A549 (cell line): Measurements from ENCODE around the gene UGT1A5. TPM values are rescaled to one million over a fixed set of nuclear protein-coding genes. Genes with fewer than 3 reads are reported as not detected.

Experiments
- ATAC-seq, 2 experiments: fragments of 200-7000 bp in 1 of 2; fragments of >200 bp in 1 of 2; cut with Nextera tagmentation in 1 of 2; cut with Tn5 transposase in 1 of 2; 3 replicates each; pipeline versions ENCODE4 v1.8.0 to v1.9.1; 2018 to 2020; ENCODE audit warnings: mild to moderate bottlenecking in 1 of 2, moderate library complexity in 1 of 2
- CTCF ChIA-PET: fragments of 300-600 bp; sonication (Branson Sonifier 250); formaldehyde crosslinking; extraction: SDS; loops from one replicate; lab custom pipeline; 2021; ENCODE audit warnings: antibody characterized with exemption, inconsistent platforms; lab: Yijun Ruan, JAX
- POLR2A ChIA-PET: fragments of 350-600 bp; formaldehyde crosslinking; extraction: SDS; loops from one replicate; lab custom pipeline; 2021; ENCODE audit warnings: antibody characterized with exemption, inconsistent platforms; lab: Yijun Ruan, JAX
- DNase-seq, 2 experiments: peaks; one replicate each; pipeline versions ENCODE4 v3.0.0 to v3.0.0-alpha.2; 2011 to 2016; ENCODE audit warnings: low read depth in 1 of 2, low spot score in 1 of 2
- FAIRE-seq: peaks from 2 replicates; lab custom pipeline; 2011; peaks lifted over from hg19 to GRCh38; lab: Jason Lieb, UNC
- H3K27ac ChIP-seq, 2 experiments: fragments of >200 bp; sonication (Bioruptor Twin); formaldehyde crosslinking; 3 replicates each; pipeline ENCODE4 v1.5.1; 2016 to 2017
- H3K4me1 ChIP-seq: fragments of >200 bp; sonication (Bioruptor Twin); formaldehyde crosslinking; 3 replicates; pipeline ENCODE4 v1.6.1; 2016
- H3K4me2 ChIP-seq: fragments of >200 bp; sonication (Bioruptor Twin); formaldehyde crosslinking; 3 replicates; pipeline ENCODE4 v1.6.1; 2016
- H3K4me3 ChIP-seq: fragments of >200 bp; sonication (Bioruptor Twin); formaldehyde crosslinking; 3 replicates; pipeline ENCODE4 v1.5.1; 2016
- H3K9me3 ChIP-seq: fragments of >200 bp; sonication (Bioruptor Twin); formaldehyde crosslinking; 3 replicates; pipeline ENCODE4 v1.6.1; 2016
- BHLHE40 ChIP-seq: IDR thresholded peaks from 2 replicates; pipeline ENCODE4 v1.6.1; 2012; ENCODE audit warnings: low read depth, low read length, inconsistent platforms
- CBX2 ChIP-seq: fragments of 200-600 bp; sonication (generic); IDR thresholded peaks from 2 replicates; pipeline ENCODE4 v1.6.1; 2016; ENCODE audit warnings: low read depth, mild to moderate bottlenecking, borderline replicate concordance
- CBX8 ChIP-seq: fragments of 200-600 bp; sonication (generic); IDR thresholded peaks from 2 replicates; pipeline ENCODE4 v1.6.1; 2016
- CEBPB ChIP-seq, 2 experiments: fragments of >200 bp in 1 of 2; sonication (Bioruptor Twin) in 1 of 2; formaldehyde crosslinking in 1 of 2; IDR thresholded peaks; 2 replicates each; pipeline ENCODE4 v1.6.1; 2012 to 2016
- CHD2 ChIP-seq: fragments of 150-350 bp; IDR thresholded peaks from 2 replicates; pipeline ENCODE4 v1.6.1; 2014; ENCODE audit warnings: low read length; ENCODE audit not compliant: partially characterized antibody
- CHD4 ChIP-seq: fragments of 200-600 bp; sonication (generic); IDR thresholded peaks from 2 replicates; pipeline ENCODE4 v1.6.1; 2016; ENCODE audit warnings: antibody characterized with exemption, mild to moderate bottlenecking, borderline replicate concordance
- EHF ChIP-seq: fragments of 250-450 bp; sonication (Bioruptor Pico); IDR thresholded peaks from 2 replicates; pipeline ENCODE4 v1.5.0; 2020; ENCODE audit warnings: mild to moderate bottlenecking
- EHMT2 ChIP-seq: fragments of 200-600 bp; sonication (generic); IDR thresholded peaks from 2 replicates; pipeline ENCODE4 v1.6.1; 2016; ENCODE audit warnings: antibody characterized with exemption, low read depth, mild to moderate bottlenecking, moderate library complexity
- EP300 ChIP-seq, 2 experiments: fragments of >200 bp; sonication (Bioruptor Twin); formaldehyde crosslinking; IDR thresholded peaks; 2 replicates in 1 of 2; 3 replicates in 1 of 2; pipeline ENCODE4 v1.6.1; 2016 to 2017
- ESRRA ChIP-seq: fragments of 150-350 bp; IDR thresholded peaks from 2 replicates; pipeline ENCODE4 v1.6.1; 2014; ENCODE audit warnings: mild to moderate bottlenecking, low read length, borderline replicate concordance
- FOSL2 ChIP-seq, 2 experiments: fragments of 450-650 bp in 1 of 2; fragments of >200 bp in 1 of 2; sonication (Bioruptor Twin) in 1 of 2; formaldehyde crosslinking; IDR thresholded peaks; 2 replicates each; pipeline versions ENCODE4 v1.5.0 to v1.6.1; 2016 to 2020; ENCODE audit warnings: mild to moderate bottlenecking in 1 of 2, moderate library complexity in 1 of 2
- FOXS1 ChIP-seq: fragments of 250-450 bp; sonication (Bioruptor Pico); IDR thresholded peaks from 2 replicates; pipeline ENCODE4 v1.5.0; 2020; ENCODE audit warnings: mild to moderate bottlenecking, moderate library complexity
- HDAC2 ChIP-seq: fragments of 200-600 bp; sonication (generic); IDR thresholded peaks from 2 replicates; pipeline ENCODE4 v1.6.1; 2016
- HEYL ChIP-seq: fragments of 250-450 bp; sonication (Bioruptor Pico); IDR thresholded peaks from 2 replicates; pipeline ENCODE4 v1.8.0; 2021; ENCODE audit warnings: mild to moderate bottlenecking, moderate library complexity
- HMGXB4 ChIP-seq: fragments of 250-450 bp; sonication (Bioruptor Pico); IDR thresholded peaks from 2 replicates; pipeline ENCODE4 v1.5.0; 2021; ENCODE audit warnings: mild to moderate bottlenecking, moderate library complexity, borderline replicate concordance
- HOXA7 ChIP-seq: fragments of 250-450 bp; sonication (Bioruptor Pico); IDR thresholded peaks from 2 replicates; pipeline ENCODE4 v1.5.0; 2020; ENCODE audit warnings: mild to moderate bottlenecking, moderate library complexity
- KDM1A ChIP-seq: fragments of 200-600 bp; sonication (generic); IDR thresholded peaks from 2 replicates; pipeline ENCODE4 v1.6.1; 2016; ENCODE audit warnings: low read depth, mild to moderate bottlenecking
- KDM5A ChIP-seq: fragments of 200-600 bp; sonication (generic); IDR thresholded peaks from 2 replicates; pipeline ENCODE4 v1.6.1; 2016; ENCODE audit warnings: antibody characterized with exemption, mild to moderate bottlenecking
- MAFK ChIP-seq: fragments of 450-650 bp; IDR thresholded peaks from 2 replicates; pipeline ENCODE4 v1.6.1; 2014; ENCODE audit not compliant: partially characterized antibody
- MYC ChIP-seq: IDR thresholded peaks from 2 replicates; pipeline ENCODE4 v1.6.1; 2012; ENCODE audit warnings: mild to moderate bottlenecking, inconsistent platforms, low read length, improper control_type of control experiment, borderline replicate concordance
- NFE2L2 ChIP-seq: fragments of 150-350 bp; conservative IDR thresholded peaks from 2 replicates; pipeline ENCODE4 v1.6.1; 2014; ENCODE audit warnings: low read length
- NPAS2 ChIP-seq: fragments of 250-450 bp; sonication (Bioruptor Pico); IDR thresholded peaks from 2 replicates; pipeline ENCODE4 v1.8.0; 2022; ENCODE audit warnings: mild to moderate bottlenecking, moderate library complexity, borderline replicate concordance
- PBX3 ChIP-seq: IDR thresholded peaks from 2 replicates; pipeline ENCODE4 v1.6.1; 2012
- PHF8 ChIP-seq: fragments of 200-600 bp; sonication (generic); IDR thresholded peaks from 2 replicates; pipeline ENCODE4 v1.6.1; 2016; ENCODE audit warnings: low read depth, mild to moderate bottlenecking, antibody characterized with exemption, moderate library complexity, borderline replicate concordance
- POLR2A ChIP-seq: IDR thresholded peaks from 2 replicates; pipeline ENCODE4 v1.6.1; 2012; ENCODE audit warnings: mild to moderate bottlenecking, low read length
- POLR2AphosphoS2 ChIP-seq: conservative IDR thresholded peaks from 2 replicates; pipeline ENCODE4 v1.6.1; 2012; ENCODE audit warnings: low read length, improper control_type of control experiment, inconsistent platforms
- RAD21 ChIP-seq, 2 experiments: fragments of >200 bp in 1 of 2; sonication (Bioruptor Twin) in 1 of 2; formaldehyde crosslinking in 1 of 2; IDR thresholded peaks in 1 of 2; conservative IDR thresholded peaks in 1 of 2; 2 replicates in 1 of 2; 3 replicates in 1 of 2; pipeline ENCODE4 v1.6.1; 2012 to 2018; ENCODE audit warnings: inconsistent platforms in 1 of 2
- RARB ChIP-seq: fragments of 250-450 bp; sonication (Bioruptor Pico); IDR thresholded peaks from 2 replicates; pipeline ENCODE4 v1.8.0; 2021; ENCODE audit warnings: mild to moderate bottlenecking, moderate library complexity
- RCOR1 ChIP-seq: fragments of 150-350 bp; IDR thresholded peaks from 2 replicates; pipeline ENCODE4 v1.6.1; 2014; ENCODE audit warnings: antibody characterized with exemption, low read length, low read depth
- RNF2 ChIP-seq: fragments of 200-600 bp; sonication (generic); IDR thresholded peaks from 2 replicates; pipeline ENCODE4 v1.6.1; 2016; ENCODE audit warnings: low read depth, mild to moderate bottlenecking, antibody characterized with exemption, moderate library complexity, borderline replicate concordance
- SMC3 ChIP-seq: fragments of >200 bp; sonication (Bioruptor Twin); formaldehyde crosslinking; IDR thresholded peaks from 3 replicates; pipeline ENCODE4 v1.6.1; 2018; ENCODE audit warnings: inconsistent platforms
- TFCP2L1 ChIP-seq: fragments of 250-450 bp; sonication (Bioruptor Pico); IDR thresholded peaks from 2 replicates; pipeline ENCODE4 v1.5.0; 2021; ENCODE audit warnings: mild to moderate bottlenecking
- USF2 ChIP-seq: fragments of 450-650 bp; IDR thresholded peaks from 2 replicates; pipeline ENCODE4 v1.6.1; 2014; ENCODE audit warnings: antibody characterized with exemption
- ZC3H11A ChIP-seq: fragments of 450-650 bp; IDR thresholded peaks from 2 replicates; pipeline ENCODE4 v1.6.1; 2014; ENCODE audit warnings: antibody characterized with exemption, mild to moderate bottlenecking
- ZFP36 ChIP-seq: fragments of 450-650 bp; IDR thresholded peaks from 2 replicates; pipeline ENCODE4 v1.6.1; 2014; ENCODE audit warnings: borderline replicate concordance; ENCODE audit not compliant: partially characterized antibody
- ZNF302 ChIP-seq: fragments of 250-450 bp; sonication (Bioruptor Pico); IDR thresholded peaks from 2 replicates; pipeline ENCODE4 v1.9.0; 2021; ENCODE audit warnings: inconsistent platforms, mild to moderate bottlenecking, moderate library complexity
- ZSCAN20 ChIP-seq: fragments of 250-450 bp; sonication (Bioruptor Pico); IDR thresholded peaks from 2 replicates; pipeline ENCODE4 v1.8.0; 2022; ENCODE audit warnings: mild to moderate bottlenecking, moderate library complexity
- WGBS: methylation state at CpG from one replicate; pipeline ENCODE4 v1.1.6; 2017; ENCODE audit errors: missing lambda C conversion rate; 5-methylcytosine and 5-hydroxymethylcytosine counted together
- polyA plus RNA-seq, 4 experiments: library from polyadenylated mRNA; depleted of rRNA in 3 of 4; stranded (reverse); fragments of >200 nt; fragmentation: RNase III in 1 of 4; extraction: RNeasy Plus Mini Kit Qiagen cat#74134 plus additional on column Dnase treatment in 1 of 4; gene quantifications; 2 replicates in 3 of 4; 3 replicates in 1 of 4; pipeline ENCODE4 v1.2.3, GENCODE V29; 2011 to 2017
- TF ChIP-seq, protein P1 (sequence below): IDR thresholded peaks from 2 replicates; pipeline ENCODE4 v1.6.1; 2012
- TF ChIP-seq, protein P2 (sequence below): IDR thresholded peaks from 2 replicates; pipeline ENCODE4 v1.6.1; 2012; ENCODE audit warnings: low read depth, borderline replicate concordance
- TF ChIP-seq, protein P3 (sequence below): fragments of 250-450 bp; sonication (Bioruptor Pico); IDR thresholded peaks from 2 replicates; pipeline ENCODE4 v1.5.0; 2020; ENCODE audit warnings: low read depth, mild to moderate bottlenecking, moderate library complexity

Gene UGT1A5
- polyA plus RNA-seq, 2 of the 4 experiments (the other 2 are of a cell fraction), result 0.05 TPM; not detected in 1

DNA sequence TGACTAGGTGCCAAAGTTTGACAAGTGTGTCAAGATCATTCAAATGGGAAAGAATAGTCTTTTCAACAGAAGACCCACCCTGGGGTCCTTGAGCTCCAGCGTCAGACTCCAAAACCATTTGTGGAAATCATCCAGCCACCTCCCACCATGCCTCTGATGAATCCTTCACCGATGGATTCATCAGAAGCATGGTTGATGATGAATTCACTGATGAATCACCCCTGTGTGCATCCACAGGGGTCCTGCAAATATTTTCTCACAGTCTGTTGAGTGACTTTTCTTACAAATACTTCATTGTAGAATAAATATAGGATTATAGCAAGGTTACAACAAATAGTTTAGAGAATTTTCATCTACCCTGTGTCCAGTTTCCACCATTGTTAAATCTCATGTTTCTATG is 36.7 kb upstream of the UGT1A5 start:
- CTCF ChIA-PET, result interaction anchor here (1.0 to 1.4 kb wide), 2 partner anchors 23 to 35 kb away, joined by 4 read pairs; no protein-coding TSS in a partner anchor
- Histone ChIP-seq H3K4me1 (peaks cover 20% of the 10 kb centered on the region; the same call in 2 of the 3 replicates), H3K4me2 (no peak overlapping the region), H3K27ac (peak overlapping the region; percentile 77 to 82), H3K9me3 (peaks cover 18% of the 10 kb centered on the region), H3K4me3 (no peak overlapping the region)
- peak in 1 of 2 experiments; percentile 70 for DNase-seq
- FAIRE-seq, result no peak
- 3% methylated on average over 2 of the region's 2 CpGs for WGBS
- ATAC-seq, result peak; percentile 62 to 72; a peak in 4 of 6 replicates
- POLR2A ChIA-PET, result no interaction called here
- TF ChIP-seq HMGXB4 (CRISPR knock-in tag) (no peak), POLR2AphosphoS2 (no peak), KDM1A (no peak), CHD4 (no peak), CEBPB (IDR thresholded peaks at IDR 0.05) (no peak), HDAC2 (no peak), CBX2 (no peak), RCOR1 (no peak), NPAS2 (CRISPR knock-in tag) (no peak), SMC3 (no peak), HOXA7 (no peak), USF2 (no peak), CBX8 (no peak), HEYL (CRISPR knock-in tag) (no peak), ZFP36 (no peak), EP300 (IDR thresholded peaks at IDR 0.05) (peak; percentile 71 to 80; a peak in 2 of 5 replicates), EHMT2 (no peak), ESRRA (no peak), RNF2 (no peak), CHD2 (no peak), ZC3H11A (no peak), POLR2A (no peak), RARB (CRISPR knock-in tag) (no peak), FOSL2 (IDR thresholded peaks at IDR 0.05) (peak; percentile 76), FOSL2 (CRISPR knock-in tag; IDR thresholded peaks at IDR 0.05) (peak; percentile 80), PBX3 (no peak), MAFK (no peak), MYC (no peak), EHF (no peak), PHF8 (no peak), ZNF302 (CRISPR knock-in tag) (no peak), TFCP2L1 (CRISPR knock-in tag) (no peak), ZSCAN20 (CRISPR knock-in tag) (no peak), FOXS1 (CRISPR knock-in tag) (no peak), RAD21 (conservative IDR thresholded peaks at IDR 0.05 in 1 of 2, IDR thresholded peaks at IDR 0.05 in 1 of 2) (no peak), KDM5A (no peak), BHLHE40 (no peak), NFE2L2 (no peak)
- TF ChIP-seq, protein P1, sequence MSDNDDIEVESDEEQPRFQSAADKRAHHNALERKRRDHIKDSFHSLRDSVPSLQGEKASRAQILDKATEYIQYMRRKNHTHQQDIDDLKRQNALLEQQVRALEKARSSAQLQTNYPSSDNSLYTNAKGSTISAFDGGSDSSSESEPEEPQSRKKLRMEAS, result peak; percentile 45; the same call in 1 of the 2 replicates
- TF ChIP-seq, protein P2, sequence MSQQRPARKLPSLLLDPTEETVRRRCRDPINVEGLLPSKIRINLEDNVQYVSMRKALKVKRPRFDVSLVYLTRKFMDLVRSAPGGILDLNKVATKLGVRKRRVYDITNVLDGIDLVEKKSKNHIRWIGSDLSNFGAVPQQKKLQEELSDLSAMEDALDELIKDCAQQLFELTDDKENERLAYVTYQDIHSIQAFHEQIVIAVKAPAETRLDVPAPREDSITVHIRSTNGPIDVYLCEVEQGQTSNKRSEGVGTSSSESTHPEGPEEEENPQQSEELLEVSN, result no peak
- TF ChIP-seq, protein P3, sequence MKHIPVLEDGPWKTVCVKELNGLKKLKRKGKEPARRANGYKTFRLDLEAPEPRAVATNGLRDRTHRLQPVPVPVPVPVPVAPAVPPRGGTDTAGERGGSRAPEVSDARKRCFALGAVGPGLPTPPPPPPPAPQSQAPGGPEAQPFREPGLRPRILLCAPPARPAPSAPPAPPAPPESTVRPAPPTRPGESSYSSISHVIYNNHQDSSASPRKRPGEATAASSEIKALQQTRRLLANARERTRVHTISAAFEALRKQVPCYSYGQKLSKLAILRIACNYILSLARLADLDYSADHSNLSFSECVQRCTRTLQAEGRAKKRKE (CRISPR knock-in tag), result no peak
